Stomach (tissue), 9 donors: ENCODE data around the gene DAPK2. TPM values are rescaled to one million over a fixed set of nuclear protein-coding genes. Genes with fewer than 3 reads are reported as not detected.

ENCODE experiments used
- DNase-seq, 2 donors: peaks; one replicate each; pipeline versions ENCODE4 v3.0.0 to v3.0.0-alpha.2; 2013 to 2019
- H3K27ac ChIP-seq, 5 donors: fragments of 200-600 bp in 4 of 5; sonication (generic) in 4 of 5; one replicate each; pipeline ENCODE4 v1.5.1; 2013 to 2019; ENCODE audit warnings: mild to moderate bottlenecking in 1 of 5, moderate library complexity in 1 of 5
- H3K27me3 ChIP-seq, 3 donors: fragments of 200-600 bp; sonication (generic); one replicate each; pipeline ENCODE4 v1.5.1; 2017 to 2019; ENCODE audit warnings: mixed run types in 1 of 3
- H3K36me3 ChIP-seq, 4 donors: fragments of 200-600 bp; sonication (generic); 1 replicate in 3 of 4; 2 replicates in 1 of 4; pipeline ENCODE4 v1.5.1; 2016 to 2019
- H3K4me1 ChIP-seq, 4 donors: fragments of 200-600 bp; sonication (generic); one replicate each; pipeline ENCODE4 v1.5.1; 2016 to 2019
- H3K4me3 ChIP-seq, 4 donors: fragments of 200-600 bp; sonication (generic) in 3 of 4; one replicate each; pipeline ENCODE4 v1.5.1; 2016 to 2019; ENCODE audit warnings: mild to moderate bottlenecking in 1 of 4
- H3K9me3 ChIP-seq, 4 donors: fragments of 200-600 bp; sonication (generic); one replicate each; pipeline ENCODE4 v1.5.1; 2016 to 2019
- EP300 ChIP-seq: sonication (generic); formaldehyde crosslinking; IDR thresholded peaks from one replicate; pipeline ENCODE4 v1.6.1; 2017; ENCODE audit warnings: antibody characterized with exemption
- POLR2A ChIP-seq, 4 donors: fragments of 450-650 bp; IDR thresholded peaks; one replicate each; pipeline ENCODE4 v1.6.1; 2016; ENCODE audit warnings: antibody characterized with exemption in 4 of 4, control low read depth in 2 of 4, mild to moderate bottlenecking in 1 of 4, moderate library complexity in 1 of 4
- POLR2AphosphoS5 ChIP-seq, 3 donors: sonication (generic); formaldehyde crosslinking; IDR thresholded peaks; one replicate each; pipeline ENCODE4 v1.6.1; 2016; ENCODE audit warnings: antibody characterized with exemption in 3 of 3
- WGBS, 5 donors: extraction: QIAGEN DNeasy Blood & Tissue Kit in 3 of 5; methylation state at CpG; one replicate each; pipeline versions ENCODE4 v1.1.5 to v1.1.7; 2013 to 2018; 5-methylcytosine and 5-hydroxymethylcytosine counted together
- intact Hi-C: fragments of 100-400 bp; cut with DNase I; formaldehyde crosslinking; loops from one replicate; pipeline ENCODE4 v1.15.1; 2023; ENCODE audit warnings: low total_unique reads
- polyA plus RNA-seq, 3 donors: library from polyadenylated mRNA; stranded (reverse); fragments of 200-250 nt; gene quantifications; one replicate each; pipeline ENCODE4 v1.2.3, GENCODE V29; 2013
- total RNA-seq, 5 donors: library from RNA; depleted of rRNA; stranded (reverse); fragments of >200 nt; gene quantifications; one replicate each; pipeline versions ENCODE4 v1.1.0 to v1.2.3, GENCODE V29; 2014 to 2016
- TF ChIP-seq, protein P1 (sequence below), 7 experiments: fragments of 450-650 bp in 4 of 7; fragments of 200-600 bp in 3 of 7; sonication (generic) in 3 of 7; IDR thresholded peaks; one replicate each; pipeline ENCODE4 v1.5.1; 2016 to 2019; ENCODE audit warnings: antibody characterized with exemption in 7 of 7, control low read depth in 2 of 7, mild to moderate bottlenecking in 1 of 7
- donor health status: healthy with polysubstance abuse.
- donor health status: Bipolar disorder and iron deficiency.
- donor health status: healthy.

Gene DAPK2
- total and polyA plus RNA-seq, 8 donors, result 5.2 to 178 (median 16.6) TPM

DNA sequence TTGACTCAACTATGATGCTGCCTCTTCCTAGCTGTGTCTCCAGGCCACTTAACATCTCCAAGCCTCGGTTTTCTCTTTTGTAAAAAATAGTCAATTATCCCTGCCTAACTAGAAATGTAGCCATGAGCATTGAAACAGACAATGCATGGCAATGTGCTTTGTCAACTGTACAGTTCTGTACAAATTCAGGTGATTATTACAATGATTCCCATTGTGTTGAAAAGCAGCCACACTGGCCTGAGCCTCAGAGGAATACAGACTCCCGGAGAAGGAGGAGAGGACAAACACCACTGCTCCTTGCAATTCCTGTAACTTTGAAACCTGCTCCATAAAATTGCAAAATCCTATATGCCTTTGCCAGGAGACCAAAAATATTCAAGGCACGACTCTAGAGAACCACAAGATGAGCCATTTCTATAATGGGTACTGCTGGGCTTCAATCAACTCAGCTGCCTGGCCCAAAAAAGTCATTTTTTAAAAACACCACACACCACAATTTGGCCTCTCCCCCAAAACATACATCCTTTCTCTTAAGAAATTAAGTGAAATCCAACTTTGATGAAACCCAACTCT is 28.6 kb downstream of the DAPK2 start:
- Histone ChIP-seq H3K36me3 (no peaks in the 10 kb centered on the region), H3K9me3 (no peaks in the 10 kb centered on the region), H3K4me1 (peaks cover 38 to 95% (median 52%) of the 10 kb centered on the region in 4 donors), H3K4me3 (no peak overlapping the region), H3K27ac (no peak overlapping the region), H3K27me3 (no peaks in the 10 kb centered on the region)
- TF ChIP-seq, protein P1, sequence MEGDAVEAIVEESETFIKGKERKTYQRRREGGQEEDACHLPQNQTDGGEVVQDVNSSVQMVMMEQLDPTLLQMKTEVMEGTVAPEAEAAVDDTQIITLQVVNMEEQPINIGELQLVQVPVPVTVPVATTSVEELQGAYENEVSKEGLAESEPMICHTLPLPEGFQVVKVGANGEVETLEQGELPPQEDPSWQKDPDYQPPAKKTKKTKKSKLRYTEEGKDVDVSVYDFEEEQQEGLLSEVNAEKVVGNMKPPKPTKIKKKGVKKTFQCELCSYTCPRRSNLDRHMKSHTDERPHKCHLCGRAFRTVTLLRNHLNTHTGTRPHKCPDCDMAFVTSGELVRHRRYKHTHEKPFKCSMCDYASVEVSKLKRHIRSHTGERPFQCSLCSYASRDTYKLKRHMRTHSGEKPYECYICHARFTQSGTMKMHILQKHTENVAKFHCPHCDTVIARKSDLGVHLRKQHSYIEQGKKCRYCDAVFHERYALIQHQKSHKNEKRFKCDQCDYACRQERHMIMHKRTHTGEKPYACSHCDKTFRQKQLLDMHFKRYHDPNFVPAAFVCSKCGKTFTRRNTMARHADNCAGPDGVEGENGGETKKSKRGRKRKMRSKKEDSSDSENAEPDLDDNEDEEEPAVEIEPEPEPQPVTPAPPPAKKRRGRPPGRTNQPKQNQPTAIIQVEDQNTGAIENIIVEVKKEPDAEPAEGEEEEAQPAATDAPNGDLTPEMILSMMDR (IDR thresholded peaks at IDR 0.05), result no peak
- no peak for TF ChIP-seq POLR2A (IDR thresholded peaks at IDR 0.05)
- TF ChIP-seq EP300, result no peak
- no peak for TF ChIP-seq POLR2AphosphoS5 (IDR thresholded peaks at IDR 0.05)
- no peak for DNase-seq
- WGBS, 5 donors, result 75 to 89% (median 83%) methylated on average over 3 of the region's 3 CpGs
- intact Hi-C loops, result no loop called here

DNA sequence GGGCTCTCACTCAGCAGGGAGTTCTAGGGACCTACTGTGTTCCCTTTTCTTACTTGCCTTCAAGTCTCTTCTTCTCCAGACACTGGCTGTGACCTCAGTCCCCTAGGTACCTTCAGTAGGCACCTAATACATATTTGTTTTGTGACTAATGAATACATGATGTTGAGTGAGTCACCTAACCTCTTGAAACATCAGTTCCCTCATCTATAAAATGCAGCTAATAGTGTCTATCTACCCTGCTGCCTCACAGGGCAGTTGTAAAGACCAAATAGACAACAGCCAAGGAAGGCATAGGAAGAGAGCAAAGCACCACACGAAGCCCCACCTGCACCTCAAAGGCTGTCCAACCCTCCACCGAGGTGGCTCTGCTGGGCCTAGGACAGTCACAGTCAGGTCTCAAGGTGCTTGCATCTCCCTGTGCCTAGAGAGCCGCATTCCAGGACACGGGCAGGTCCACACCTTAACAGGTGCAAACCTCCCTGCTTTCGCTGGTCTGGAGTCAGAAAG is 29.1 kb downstream of the DAPK2 start:
- H3K27me3 ChIP-seq, result no peaks in the 10 kb centered on the region
- TF ChIP-seq, protein P1 (IDR thresholded peaks at IDR 0.05), result no peak
- TF ChIP-seq EP300 (no peak), POLR2A (IDR thresholded peaks at IDR 0.05) (no peak), POLR2AphosphoS5 (IDR thresholded peaks at IDR 0.05) (no peak)
- H3K36me3 ChIP-seq, result no peaks in the 10 kb centered on the region
- intact Hi-C loops, result no loop called here
- H3K27ac ChIP-seq, result no peak overlapping the region
- no peaks in the 10 kb centered on the region for H3K9me3 ChIP-seq
- DNase-seq, result no peak
- H3K4me3 ChIP-seq, result no peak overlapping the region
- 87 to 97% (median 92%) methylated on average over 5 of the region's 5 CpGs for WGBS, 5 donors
- H3K4me1 ChIP-seq, result peaks cover 41 to 96% (median 50%) of the 10 kb centered on the region in 4 donors

- intact Hi-C loops, result no loop called here
- Histone ChIP-seq H3K9me3 (no peaks in the 10 kb centered on the region), H3K36me3 (no peaks in the 10 kb centered on the region), H3K27ac (no peak overlapping the region), H3K27me3 (no peaks in the 10 kb centered on the region), H3K4me3 (no peak overlapping the region), H3K4me1 (peaks cover 41 to 96% (median 51%) of the 10 kb centered on the region in 4 donors)
- 92 to 100% (median 98%) methylated on average over 2 of the region's 2 CpGs for WGBS, 5 donors
- DNase-seq, result no peak
- TF ChIP-seq, protein P1 (IDR thresholded peaks at IDR 0.05), result no peak
- no peak for TF ChIP-seq POLR2AphosphoS5 (IDR thresholded peaks at IDR 0.05)
- TF ChIP-seq EP300, result no peak
- no peak for TF ChIP-seq POLR2A (IDR thresholded peaks at IDR 0.05)
These were observed 30.0 kb downstream of the DAPK2 start for GRCh38 chr15:64016257-64016656.

DNA sequence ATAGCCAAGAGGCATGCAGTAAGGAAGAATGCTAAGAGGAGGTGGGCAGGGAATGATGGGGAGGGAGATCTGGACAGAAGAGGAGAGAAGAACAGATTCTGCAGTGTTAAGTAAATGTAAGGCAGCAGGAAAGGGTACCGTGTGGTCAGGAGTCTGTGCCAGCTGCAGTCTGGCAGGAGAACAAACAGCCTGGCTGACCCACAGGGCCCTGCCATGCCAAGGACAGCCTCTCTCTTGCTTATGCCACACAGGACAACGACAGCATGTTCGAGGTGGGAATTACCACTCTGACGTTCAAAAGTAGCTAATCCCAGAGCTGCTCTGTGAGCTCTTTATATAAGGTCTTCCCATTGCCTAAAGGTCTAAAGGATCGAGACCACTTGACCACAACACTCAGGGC is 31.3 kb downstream of the DAPK2 start:
- Histone ChIP-seq H3K27ac (peak overlapping the region in 4 of 5 donors; percentile 3 to 78 (median 64)), H3K27me3 (no peaks in the 10 kb centered on the region), H3K4me3 (no peak overlapping the region), H3K36me3 (no peaks in the 10 kb centered on the region), H3K9me3 (no peaks in the 10 kb centered on the region), H3K4me1 (peaks cover 46 to 96% (median 53%) of the 10 kb centered on the region in 4 donors)
- DNase-seq, result peak in 1 of 2 donors; percentile 83
- intact Hi-C loops, result no loop called here
- WGBS, 5 donors, result 32 to 67% (median 47%) methylated on average over 5 of the region's 5 CpGs
- TF ChIP-seq POLR2AphosphoS5 (IDR thresholded peaks at IDR 0.05) (peak in 1 of 3 donors; percentile 41), POLR2A (IDR thresholded peaks at IDR 0.05) (no peak)
- TF ChIP-seq, protein P1 (IDR thresholded peaks at IDR 0.05), result no peak
